ENCODE measurements around the gene PRPF40B.
"Not testable (repeated sequence)": the region's sequence is repeated elsewhere in the genome, so short reads cannot be mapped to it uniquely, and the experiment has no call there.

Gene PRPF40B

GRCh38 chr12:49587174-49587908 is 36.0 kb upstream of the PRPF40B start:
- Histone ChIP-seq H3K36me3 (ENCODE audit: control insufficient read depth, insufficient read depth, low read length) (peaks cover 22% of the 10 kb centered on the region), H3K4me1 (ENCODE audit: control insufficient read depth, insufficient read depth, low read length) (no peaks in the 10 kb centered on the region), H3K4me3 (ENCODE audit: low read depth, low read length) (no peak overlapping the region), H3K9me3 (ENCODE audit: control insufficient read depth, insufficient read depth, low read depth, low read length) (no peaks in the 10 kb centered on the region), H3K27ac (ENCODE audit: low read depth, low read length) (no peak overlapping the region), H3K9ac (ENCODE audit: low read length) (no peak overlapping the region), H3K27me3 (ENCODE audit: control insufficient read depth, insufficient read depth, low read length) (no peaks in the 10 kb centered on the region)

- Histone ChIP-seq H3K4me1 (ENCODE audit: control insufficient read depth, insufficient read depth, low read length) (no peaks in the 10 kb centered on the region), H3K9me3 (ENCODE audit: control insufficient read depth, insufficient read depth, low read depth, low read length) (no peaks in the 10 kb centered on the region), H3K27ac (ENCODE audit: low read depth, low read length) (no peak overlapping the region), H3K36me3 (ENCODE audit: control insufficient read depth, insufficient read depth, low read length) (peaks cover 17% of the 10 kb centered on the region), H3K27me3 (ENCODE audit: control insufficient read depth, insufficient read depth, low read length) (no peaks in the 10 kb centered on the region), H3K4me3 (ENCODE audit: low read depth, low read length) (no peak overlapping the region), H3K9ac (ENCODE audit: low read length) (no peak overlapping the region)
Measured at GRCh38 chr12:49588281-49588680, 35.1 kb upstream of the PRPF40B start.

- no peak overlapping the region for H3K4me3 ChIP-seq (ENCODE audit: low read depth, low read length)
- H3K9ac ChIP-seq (ENCODE audit: low read length): no peak overlapping the region
- no peaks in the 10 kb centered on the region for H3K9me3 ChIP-seq (ENCODE audit: control insufficient read depth, insufficient read depth, low read depth, low read length)
- H3K27me3 ChIP-seq (ENCODE audit: control insufficient read depth, insufficient read depth, low read length): no peaks in the 10 kb centered on the region
- H3K4me1 ChIP-seq (ENCODE audit: control insufficient read depth, insufficient read depth, low read length): no peaks in the 10 kb centered on the region
- H3K36me3 ChIP-seq (ENCODE audit: control insufficient read depth, insufficient read depth, low read length): peaks cover 11% of the 10 kb centered on the region
- no peak overlapping the region for H3K27ac ChIP-seq (ENCODE audit: low read depth, low read length)
Measured at GRCh38 chr12:49588721-49589516, 34.4 kb upstream of the PRPF40B start.

GRCh38 chr12:49598527-49598926 is 24.8 kb upstream of the PRPF40B start:
- H3K4me3 ChIP-seq (ENCODE audit: low read depth, low read length): no peak overlapping the region
- no peak overlapping the region for H3K9ac ChIP-seq (ENCODE audit: low read length)
- no peaks in the 10 kb centered on the region for H3K9me3 ChIP-seq (ENCODE audit: control insufficient read depth, insufficient read depth, low read depth, low read length)
- no peak overlapping the region for H3K27ac ChIP-seq (ENCODE audit: low read depth, low read length)
- H3K4me1 ChIP-seq (ENCODE audit: control insufficient read depth, insufficient read depth, low read length): no peaks in the 10 kb centered on the region
- 0 out of 2 replicates have a peak, but pooled peaks cover 2% of the 10 kb centered on the region for H3K36me3 ChIP-seq (ENCODE audit: control insufficient read depth, insufficient read depth, low read length)
- no peaks in the 10 kb centered on the region for H3K27me3 ChIP-seq (ENCODE audit: control insufficient read depth, insufficient read depth, low read length)

GRCh38 chr12:49599961-49600360 is 23.4 kb upstream of the PRPF40B start:
- H3K27me3 ChIP-seq (ENCODE audit: control insufficient read depth, insufficient read depth, low read length): no peaks in the 10 kb centered on the region
- H3K9me3 ChIP-seq (ENCODE audit: control insufficient read depth, insufficient read depth, low read depth, low read length): no peaks in the 10 kb centered on the region
- no peak overlapping the region for H3K4me3 ChIP-seq (ENCODE audit: low read depth, low read length)
- H3K9ac ChIP-seq (ENCODE audit: low read length): no peak overlapping the region
- no peaks in the 10 kb centered on the region for H3K36me3 ChIP-seq (ENCODE audit: control insufficient read depth, insufficient read depth, low read length)
- H3K27ac ChIP-seq (ENCODE audit: low read depth, low read length): no peak overlapping the region
- H3K4me1 ChIP-seq (ENCODE audit: control insufficient read depth, insufficient read depth, low read length): peaks cover 2% of the 10 kb centered on the region; the same call in 1 of the 2 replicates

- no peaks in the 10 kb centered on the region for H3K27me3 ChIP-seq (ENCODE audit: control insufficient read depth, insufficient read depth, low read length)
- H3K4me3 ChIP-seq (ENCODE audit: low read depth, low read length): no peak overlapping the region
- no peak overlapping the region for H3K27ac ChIP-seq (ENCODE audit: low read depth, low read length)
- no peaks in the 10 kb centered on the region for H3K36me3 ChIP-seq (ENCODE audit: control insufficient read depth, insufficient read depth, low read length)
- H3K4me1 ChIP-seq (ENCODE audit: control insufficient read depth, insufficient read depth, low read length): peaks cover 5% of the 10 kb centered on the region; the same call in 1 of the 2 replicates
- no peaks in the 10 kb centered on the region for H3K9me3 ChIP-seq (ENCODE audit: control insufficient read depth, insufficient read depth, low read depth, low read length)
- no peak overlapping the region for H3K9ac ChIP-seq (ENCODE audit: low read length)
Measured at GRCh38 chr12:49603721-49604120, 19.6 kb upstream of the PRPF40B start.

GRCh38 chr12:49604856-49605255 is 18.5 kb upstream of the PRPF40B start:
- Histone ChIP-seq H3K27me3 (ENCODE audit: control insufficient read depth, insufficient read depth, low read length) (no peaks in the 10 kb centered on the region), H3K4me1 (ENCODE audit: control insufficient read depth, insufficient read depth, low read length) (peaks cover 5% of the 10 kb centered on the region; the same call in 1 of the 2 replicates), H3K27ac (ENCODE audit: low read depth, low read length) (no peak overlapping the region), H3K36me3 (ENCODE audit: control insufficient read depth, insufficient read depth, low read length) (no peaks in the 10 kb centered on the region), H3K9me3 (ENCODE audit: control insufficient read depth, insufficient read depth, low read depth, low read length) (no peaks in the 10 kb centered on the region), H3K9ac (ENCODE audit: low read length) (no peak overlapping the region), H3K4me3 (ENCODE audit: low read depth, low read length) (no peak overlapping the region)

GRCh38 chr12:49605539-49605938 is 17.8 kb upstream of the PRPF40B start, which contains the start of gene FAM186B:
TSS of gene FAM186B (minus strand) at chr12:49605639. CDS start at chr12:49605477, 162 bp downstream.
- H3K9me3 ChIP-seq (ENCODE audit: control insufficient read depth, insufficient read depth, low read depth, low read length); H3K9ac ChIP-seq (ENCODE audit: low read length); H3K4me1 ChIP-seq (ENCODE audit: control insufficient read depth, insufficient read depth, low read length); H3K27me3 ChIP-seq (ENCODE audit: control insufficient read depth, insufficient read depth, low read length); H3K27ac ChIP-seq (ENCODE audit: low read depth, low read length); H3K36me3 ChIP-seq (ENCODE audit: control insufficient read depth, insufficient read depth, low read length); H3K4me3 ChIP-seq (ENCODE audit: low read depth, low read length): not testable (repeated sequence)

GRCh38 chr12:49609059-49609874 is 14.1 kb upstream of the PRPF40B start:
- H3K9ac ChIP-seq (ENCODE audit: low read length): no peak overlapping the region
- H3K27me3 ChIP-seq (ENCODE audit: control insufficient read depth, insufficient read depth, low read length): no peaks in the 10 kb centered on the region
- no peak overlapping the region for H3K27ac ChIP-seq (ENCODE audit: low read depth, low read length)
- H3K4me3 ChIP-seq (ENCODE audit: low read depth, low read length): no peak overlapping the region
- H3K9me3 ChIP-seq (ENCODE audit: control insufficient read depth, insufficient read depth, low read depth, low read length): no peaks in the 10 kb centered on the region
- H3K36me3 ChIP-seq (ENCODE audit: control insufficient read depth, insufficient read depth, low read length): no peaks in the 10 kb centered on the region
- H3K4me1 ChIP-seq (ENCODE audit: control insufficient read depth, insufficient read depth, low read length): peaks cover 5% of the 10 kb centered on the region; the same call in 1 of the 2 replicates

- H3K9me3 ChIP-seq (ENCODE audit: control insufficient read depth, insufficient read depth, low read depth, low read length): no peaks in the 10 kb centered on the region
- H3K4me1 ChIP-seq (ENCODE audit: control insufficient read depth, insufficient read depth, low read length): peaks cover 4% of the 10 kb centered on the region; the same call in 1 of the 2 replicates
- no peak overlapping the region for H3K4me3 ChIP-seq (ENCODE audit: low read depth, low read length)
- no peak overlapping the region for H3K27ac ChIP-seq (ENCODE audit: low read depth, low read length)
- no peaks in the 10 kb centered on the region for H3K36me3 ChIP-seq (ENCODE audit: control insufficient read depth, insufficient read depth, low read length)
- H3K9ac ChIP-seq (ENCODE audit: low read length): no peak overlapping the region
- no peaks in the 10 kb centered on the region for H3K27me3 ChIP-seq (ENCODE audit: control insufficient read depth, insufficient read depth, low read length)
Measured at GRCh38 chr12:49609875-49610154, 13.5 kb upstream of the PRPF40B start.

- H3K4me1 ChIP-seq (ENCODE audit: control insufficient read depth, insufficient read depth, low read length); H3K27me3 ChIP-seq (ENCODE audit: control insufficient read depth, insufficient read depth, low read length); H3K4me3 ChIP-seq (ENCODE audit: low read depth, low read length); H3K9ac ChIP-seq (ENCODE audit: low read length); H3K27ac ChIP-seq (ENCODE audit: low read depth, low read length); H3K9me3 ChIP-seq (ENCODE audit: control insufficient read depth, insufficient read depth, low read depth, low read length); H3K36me3 ChIP-seq (ENCODE audit: control insufficient read depth, insufficient read depth, low read length): not testable (repeated sequence)
Measured at GRCh38 chr12:49610785-49611184, 12.6 kb upstream of the PRPF40B start.

All from HUES6 (cell line).